MCF 10A (cell line): Measurements from ENCODE around the gene UNC79. TPM values are rescaled to one million over a fixed set of nuclear protein-coding genes. Genes with fewer than 3 reads are reported as not detected.

Experiments
- BruUV-seq: library from RNA; stranded (reverse); fragments of 400-500 nt; replicated peaks from 2 replicates; lab custom pipeline; 2021; lab: Mats Ljungman, UMichigan
- CTCF ChIA-PET: fragments of 300-600 bp; sonication (Branson Sonifier 250); formaldehyde crosslinking; extraction: SDS; loops from one replicate; lab custom pipeline; 2021; ENCODE audit warnings: antibody characterized with exemption, inconsistent platforms; lab: Yijun Ruan, JAX
- POLR2A ChIA-PET: fragments of 300-600, 350-650 bp; sonication (Branson Sonifier 250); formaldehyde crosslinking; extraction: SDS; loops from one replicate; lab custom pipeline; 2020; ENCODE audit warnings: antibody characterized with exemption, inconsistent platforms; lab: Yijun Ruan, JAX
- DNase-seq: peaks from one replicate; pipeline ENCODE4 v3.0.0-alpha.2; 2018; ENCODE audit not compliant: unreplicated experiment
- H3K27ac Mint-ChIP-seq: one replicate; pipeline ENCODE4 v1.8.0; 2022; ENCODE audit warnings: mild to moderate bottlenecking, low read depth, mixed read lengths; ENCODE audit not compliant: unreplicated experiment
- H3K27me3 Mint-ChIP-seq: one replicate; pipeline ENCODE4 v1.8.0; 2022; ENCODE audit warnings: mixed read lengths; ENCODE audit not compliant: insufficient read depth, unreplicated experiment
- H3K36me3 Mint-ChIP-seq: one replicate; pipeline ENCODE4 v1.8.0; 2022; ENCODE audit warnings: mild to moderate bottlenecking, moderate library complexity, mixed read lengths; ENCODE audit not compliant: insufficient read depth, unreplicated experiment
- H3K4me1 Mint-ChIP-seq: one replicate; pipeline ENCODE4 v1.8.0; 2022; ENCODE audit warnings: mixed read lengths; ENCODE audit not compliant: insufficient read depth, unreplicated experiment
- H3K4me3 Mint-ChIP-seq: one replicate; pipeline ENCODE4 v1.8.0; 2022; ENCODE audit warnings: mild to moderate bottlenecking, moderate library complexity, mixed read lengths; ENCODE audit not compliant: unreplicated experiment
- H3K9me3 Mint-ChIP-seq: one replicate; pipeline ENCODE4 v1.8.0; 2022; ENCODE audit warnings: mixed read lengths; ENCODE audit not compliant: unreplicated experiment
- intact Hi-C: fragments of 100-400 bp; cut with micrococcal nuclease; formaldehyde crosslinking; loops from 2 replicates; pipeline ENCODE4 v1.14.1; 2022
- total RNA-seq: library from RNA; stranded (reverse); gene quantifications from 2 replicates; pipeline ENCODE4 v1.2.3, GENCODE V29; 2022
- TF ChIP-seq, protein P1 (sequence below): fragments of 200-600 bp; IDR thresholded peaks from one replicate; pipeline ENCODE4 v1.8.0; 2022; ENCODE audit warnings: antibody characterized with exemption, mild to moderate bottlenecking; ENCODE audit not compliant: unreplicated experiment

The UNC79 gene
- total RNA-seq, 1 experiment from 2014 or later = 0.05 TPM

DNA sequence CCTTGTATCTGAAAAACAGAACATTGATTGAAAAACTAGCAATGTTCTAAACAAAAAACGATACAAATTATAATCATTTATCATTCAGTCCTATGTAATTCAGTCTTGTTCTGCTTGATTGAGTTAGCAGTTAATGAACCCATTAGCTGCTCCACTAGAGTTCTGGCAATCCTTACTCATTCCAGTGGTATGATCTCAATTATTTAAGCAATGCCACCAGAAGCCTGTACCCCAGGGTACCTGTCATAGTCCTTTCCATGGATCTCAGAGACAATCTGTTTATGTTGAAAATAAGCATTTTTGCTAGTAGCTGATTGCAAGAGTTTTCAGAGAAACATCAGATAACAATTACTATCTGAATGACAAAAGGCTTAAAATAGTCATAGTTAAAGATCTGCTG is 115.9 kb downstream of the UNC79 start:
- H3K9me3 Mint-ChIP-seq = no peaks in the 10 kb centered on the region
- intact Hi-C loops = loop anchor here (10.0 kb wide), 1 partner anchor 342 kb away; the partner anchor contains the start of genes GON7 and UBR7
- DNase-seq = no peak
- H3K27me3 Mint-ChIP-seq = peaks cover 53% of the 10 kb centered on the region
- ChIA-PET POLR2A (no interaction called here), CTCF (interaction anchor here (1.2 to 1.7 kb wide), 2 partner anchors 20 to 666 kb away, joined by 4 to 5 read pairs; no protein-coding TSS in a partner anchor)
- TF ChIP-seq, protein P1, sequence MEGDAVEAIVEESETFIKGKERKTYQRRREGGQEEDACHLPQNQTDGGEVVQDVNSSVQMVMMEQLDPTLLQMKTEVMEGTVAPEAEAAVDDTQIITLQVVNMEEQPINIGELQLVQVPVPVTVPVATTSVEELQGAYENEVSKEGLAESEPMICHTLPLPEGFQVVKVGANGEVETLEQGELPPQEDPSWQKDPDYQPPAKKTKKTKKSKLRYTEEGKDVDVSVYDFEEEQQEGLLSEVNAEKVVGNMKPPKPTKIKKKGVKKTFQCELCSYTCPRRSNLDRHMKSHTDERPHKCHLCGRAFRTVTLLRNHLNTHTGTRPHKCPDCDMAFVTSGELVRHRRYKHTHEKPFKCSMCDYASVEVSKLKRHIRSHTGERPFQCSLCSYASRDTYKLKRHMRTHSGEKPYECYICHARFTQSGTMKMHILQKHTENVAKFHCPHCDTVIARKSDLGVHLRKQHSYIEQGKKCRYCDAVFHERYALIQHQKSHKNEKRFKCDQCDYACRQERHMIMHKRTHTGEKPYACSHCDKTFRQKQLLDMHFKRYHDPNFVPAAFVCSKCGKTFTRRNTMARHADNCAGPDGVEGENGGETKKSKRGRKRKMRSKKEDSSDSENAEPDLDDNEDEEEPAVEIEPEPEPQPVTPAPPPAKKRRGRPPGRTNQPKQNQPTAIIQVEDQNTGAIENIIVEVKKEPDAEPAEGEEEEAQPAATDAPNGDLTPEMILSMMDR = no peak
- no TSS peak for BruUV-seq
- no peak overlapping the region for H3K27ac Mint-ChIP-seq
- H3K4me1 Mint-ChIP-seq = no peaks in the 10 kb centered on the region
- H3K4me3 Mint-ChIP-seq = no peak overlapping the region
- H3K36me3 Mint-ChIP-seq = no peaks in the 10 kb centered on the region

DNA sequence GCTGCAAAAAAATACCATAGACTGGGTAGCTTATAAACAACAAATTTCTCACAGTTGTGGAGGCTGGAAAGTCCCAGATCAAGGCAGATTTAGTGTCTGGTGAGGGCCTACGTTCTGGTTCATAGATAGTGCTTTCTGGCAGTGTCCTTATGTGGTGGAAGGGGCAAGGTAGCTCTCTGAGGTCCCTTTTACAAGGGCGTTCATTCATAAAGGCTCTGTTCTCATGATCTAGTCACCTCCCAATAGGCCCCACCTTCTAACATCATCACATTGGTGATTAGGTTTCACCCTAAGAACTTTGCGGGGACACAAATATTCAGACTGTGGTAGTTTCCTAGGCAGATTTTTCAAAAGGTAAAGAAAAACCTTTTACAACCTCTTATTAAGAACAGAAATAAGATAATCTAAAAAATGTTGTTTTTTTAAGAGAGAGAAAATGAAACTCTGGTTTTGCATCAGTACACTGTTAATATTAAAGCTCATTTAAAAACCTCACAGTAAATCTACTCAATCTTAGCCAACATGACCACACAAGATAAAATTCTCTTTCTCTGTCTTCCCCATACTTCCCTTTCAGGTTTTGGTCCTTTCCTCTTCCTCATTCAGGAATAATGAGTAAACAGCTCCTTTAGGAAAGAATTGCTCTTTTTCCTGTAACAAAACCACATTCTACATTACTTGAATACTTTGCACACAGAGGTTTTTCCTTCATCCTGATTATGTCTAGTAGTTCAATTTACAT is 117.5 kb downstream of the UNC79 start:
- no peak overlapping the region for H3K4me3 Mint-ChIP-seq
- H3K9me3 Mint-ChIP-seq = no peaks in the 10 kb centered on the region
- H3K27ac Mint-ChIP-seq = no peak overlapping the region
- no peak for DNase-seq
- CTCF ChIA-PET = interaction anchor here (1.0 to 1.2 kb wide), 2 partner anchors 10 to 106 kb away, joined by 4 read pairs; no protein-coding TSS in a partner anchor
- TF ChIP-seq, protein P1 = no peak
- H3K4me1 Mint-ChIP-seq = no peaks in the 10 kb centered on the region
- POLR2A ChIA-PET = no interaction called here
- H3K27me3 Mint-ChIP-seq = peaks cover 69% of the 10 kb centered on the region
- H3K36me3 Mint-ChIP-seq = no peaks in the 10 kb centered on the region
- BruUV-seq = no TSS peak
- intact Hi-C loops = loop anchor here (10.0 kb wide), 1 partner anchor 343 kb away; the partner anchor contains the start of genes GON7 and UBR7

DNA sequence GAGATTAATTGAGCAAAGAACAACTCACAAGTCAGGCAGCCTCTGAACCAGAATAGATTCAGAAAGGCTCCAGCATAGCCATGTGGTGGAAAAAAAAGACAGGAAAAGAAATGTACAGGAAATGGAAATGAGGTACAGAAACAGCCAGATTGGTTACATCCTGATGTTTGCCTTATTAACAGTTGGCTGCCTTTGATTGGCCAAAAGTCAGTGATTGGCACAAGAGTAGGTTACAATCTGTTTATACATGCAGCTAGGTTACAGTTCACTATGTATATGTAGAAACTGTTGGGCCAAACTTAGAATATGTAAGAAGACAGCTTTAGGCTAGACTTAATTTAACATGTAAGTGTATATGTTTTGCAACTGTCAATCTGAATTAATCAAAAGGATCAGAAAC is 118.9 kb downstream of the UNC79 start:
- Mint-ChIP-seq H3K4me1 (no peaks in the 10 kb centered on the region), H3K4me3 (no peak overlapping the region)
- POLR2A ChIA-PET = no interaction called here

DNA sequence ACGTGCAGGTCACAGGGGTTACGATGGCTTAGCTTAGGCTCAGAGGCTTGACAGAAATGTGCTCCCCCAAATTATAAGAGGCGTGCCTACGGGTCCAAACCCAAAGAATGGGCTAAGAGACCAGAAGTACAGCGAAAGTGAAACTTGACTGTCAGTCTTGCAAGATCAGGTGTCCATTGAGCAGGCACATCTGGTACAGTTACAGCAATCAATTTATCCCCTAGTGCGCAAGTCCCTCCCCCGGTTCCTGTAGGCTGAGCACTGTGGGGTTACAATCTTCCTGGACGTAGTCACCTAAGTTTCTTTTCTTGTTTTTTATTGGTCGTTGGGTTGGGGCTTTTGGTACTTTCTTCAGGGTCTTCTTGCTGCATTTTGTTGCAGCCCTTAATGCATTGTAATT is 134.2 kb downstream of the UNC79 start:
- H3K27me3 Mint-ChIP-seq = peaks cover 71% of the 10 kb centered on the region
- no peak overlapping the region for H3K27ac Mint-ChIP-seq
- POLR2A ChIA-PET = no interaction called here
- TF ChIP-seq, protein P1 = no peak
- BruUV-seq = no TSS peak
- H3K9me3 Mint-ChIP-seq = no peaks in the 10 kb centered on the region
- H3K4me3 Mint-ChIP-seq = no peak overlapping the region
- intact Hi-C loops = no loop called here
- H3K4me1 Mint-ChIP-seq = no peaks in the 10 kb centered on the region
- no peak for DNase-seq
- CTCF ChIA-PET = no interaction called here
- H3K36me3 Mint-ChIP-seq = no peaks in the 10 kb centered on the region

More for the DNA sequence above, 118.9 kb downstream of the UNC79 start:
- CTCF ChIA-PET = no interaction called here
- Mint-ChIP-seq H3K36me3 (no peaks in the 10 kb centered on the region), H3K9me3 (no peaks in the 10 kb centered on the region), H3K27ac (no peak overlapping the region), H3K27me3 (peaks cover 63% of the 10 kb centered on the region)
- no peak for DNase-seq
- intact Hi-C loops = loop anchor here (10.0 kb wide), 1 partner anchor 345 kb away; the partner anchor contains the start of genes GON7 and UBR7
- BruUV-seq = no TSS peak
- TF ChIP-seq, protein P1 = no peak
